HG03565 (cell line): Measurements from ENCODE around the gene CGRRF1.

Experiments used
- ATAC-seq: cut with Tn5 transposase; IDR thresholded peaks from one replicate; pipeline ENCODE4 v1.9.1; 2021; ENCODE audit warnings: mild to moderate bottlenecking, moderate library complexity; ENCODE audit not compliant: unreplicated experiment

Gene CGRRF1

DNA sequence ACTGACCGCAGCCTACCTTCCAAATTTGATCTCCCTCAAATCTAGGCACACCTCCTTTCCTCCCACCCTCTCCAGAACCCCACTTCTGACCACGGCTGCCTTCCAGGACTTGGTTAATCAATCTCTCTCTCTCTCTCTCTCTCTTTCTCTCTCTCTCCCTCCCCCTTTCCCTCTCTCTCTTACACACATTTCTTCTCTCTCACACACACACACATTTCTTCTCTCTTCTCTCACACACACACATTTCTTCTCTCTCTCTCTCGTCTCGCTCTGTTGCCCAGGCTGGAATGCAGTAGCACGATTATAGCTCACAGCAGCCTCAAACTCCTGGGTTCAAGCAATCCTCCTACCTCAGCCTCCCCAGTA, 20.4 kb upstream of the CGRRF1 start:
- no peak for ATAC-seq

DNA sequence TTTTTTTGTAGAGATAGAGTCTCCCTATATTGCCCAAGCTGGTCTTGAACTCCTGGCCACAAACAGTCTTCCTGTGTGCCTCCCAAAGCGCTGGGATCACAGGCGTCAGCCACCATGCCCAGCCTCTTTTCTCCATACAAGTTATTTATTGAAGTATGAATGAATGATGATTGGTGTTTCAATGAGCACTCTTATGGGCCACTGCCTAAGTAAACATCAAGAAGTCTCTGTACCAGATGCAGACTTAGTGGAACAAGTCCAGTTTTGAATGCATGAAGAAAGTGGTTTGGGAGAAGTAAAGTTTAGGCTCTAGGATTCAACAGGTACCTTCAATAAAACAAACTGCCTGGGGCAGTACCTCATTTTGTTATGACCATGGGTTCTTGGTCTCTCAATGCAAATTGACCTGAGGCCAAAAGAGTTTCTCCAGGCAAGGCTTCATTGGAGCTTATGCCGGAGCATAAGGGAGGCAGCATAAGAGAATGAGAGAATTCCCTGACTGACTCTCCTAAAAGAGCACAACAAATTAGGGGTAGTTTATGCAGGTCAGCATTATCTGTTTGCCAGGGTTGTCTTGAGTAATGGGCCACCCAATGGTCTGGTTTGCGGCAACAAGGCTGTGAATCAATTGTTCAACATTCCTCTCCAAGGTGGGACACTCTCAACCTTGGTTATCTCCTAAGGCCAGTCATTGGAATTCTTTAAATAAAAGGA, 19.8 kb upstream of the CGRRF1 start:
- ATAC-seq, result no peak

DNA sequence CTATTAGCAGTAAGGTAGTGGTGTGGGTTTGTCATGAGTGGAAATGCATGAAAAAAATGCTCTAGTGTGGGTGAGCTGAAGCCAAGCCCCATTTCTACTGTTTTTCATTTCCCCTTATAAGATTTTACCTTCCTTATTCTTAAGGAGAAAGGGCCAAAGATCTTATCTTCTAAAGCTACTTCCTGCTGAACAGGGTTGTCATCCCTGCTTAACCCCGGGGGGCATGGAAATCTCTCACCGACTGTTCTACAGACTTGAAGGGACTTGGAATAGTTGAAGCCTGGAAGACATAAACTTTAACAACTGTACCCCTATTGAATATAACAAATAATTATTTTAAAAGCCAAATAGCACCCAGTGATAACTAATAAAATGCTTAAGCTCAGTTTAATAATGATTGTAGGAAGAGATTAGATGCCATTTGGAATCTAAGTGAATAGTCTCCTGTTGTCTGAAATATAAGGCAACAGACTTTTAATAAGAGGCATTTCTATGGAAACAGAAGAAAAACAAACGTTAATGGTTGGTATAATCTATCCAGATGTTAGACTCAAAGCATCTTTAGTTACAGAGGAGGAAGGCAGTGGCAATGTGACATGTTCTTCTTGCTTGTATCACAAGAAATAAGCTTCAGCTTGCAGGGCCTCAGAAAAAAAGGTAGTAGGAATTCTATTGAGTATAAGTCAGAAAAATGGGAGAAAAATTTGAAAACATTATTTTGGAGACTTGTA, 19.1 kb upstream of the CGRRF1 start:
- ATAC-seq, result no peak

DNA sequence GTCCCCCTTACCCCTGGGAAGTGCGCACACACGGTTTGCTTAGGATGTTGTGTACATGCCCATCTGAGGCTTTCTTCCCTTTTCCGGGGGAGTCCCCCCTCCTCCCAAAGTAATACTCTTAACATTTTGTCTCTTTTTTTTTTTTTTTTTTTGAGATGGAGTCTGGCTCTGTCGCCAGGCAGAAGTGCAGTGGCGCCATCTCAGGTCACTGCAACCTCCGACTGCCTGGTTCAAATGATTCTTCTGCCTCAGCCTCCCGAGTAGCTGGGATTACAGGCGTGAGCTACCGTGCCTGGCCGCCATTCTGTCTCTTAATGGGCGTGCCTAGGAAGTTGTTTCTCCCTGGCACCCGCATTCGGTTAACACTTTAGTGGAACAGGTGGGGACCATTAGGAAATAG, 16.4 kb upstream of the CGRRF1 start:
- no peak for ATAC-seq

DNA sequence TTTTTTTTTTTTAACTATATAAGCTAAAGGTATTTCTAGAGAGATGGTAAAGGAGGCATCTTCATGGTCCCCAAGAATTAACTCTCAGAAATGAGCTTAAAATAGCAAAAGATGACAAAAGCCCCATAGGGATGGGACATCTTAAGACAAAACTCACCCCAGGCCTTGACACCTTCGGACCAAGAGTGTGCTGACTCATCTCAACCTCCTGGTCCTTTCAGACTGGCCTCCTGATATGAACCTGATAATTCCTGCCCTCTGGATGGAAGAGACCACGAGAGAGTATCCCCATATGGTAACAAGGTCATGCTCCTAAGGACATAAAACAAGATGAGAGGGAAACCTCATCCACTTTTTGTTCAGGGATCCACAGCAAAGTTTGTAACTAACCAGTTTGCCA, 12.5 kb upstream of the CGRRF1 start:
- no peak for ATAC-seq

DNA sequence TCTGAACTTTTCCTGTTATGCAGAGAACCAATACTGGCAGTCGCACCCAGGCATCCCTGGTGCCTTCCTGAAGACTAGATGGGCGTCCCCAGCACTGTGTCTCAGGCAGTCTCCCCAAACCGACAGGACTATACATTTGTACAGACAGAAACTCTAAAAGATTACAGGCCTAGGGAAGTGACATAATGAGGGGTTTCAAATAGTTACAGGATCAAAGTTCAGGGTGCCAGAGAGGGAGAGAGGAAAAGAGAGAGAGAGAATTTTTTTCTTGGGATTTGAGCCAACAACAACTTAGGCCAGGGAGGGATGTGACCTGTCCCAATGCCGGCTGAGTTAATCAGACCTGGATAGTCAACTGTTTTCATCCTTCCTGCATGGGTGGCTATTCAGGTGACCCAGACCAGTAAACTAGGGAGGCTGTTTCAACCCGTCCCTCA, 11.6 kb upstream of the CGRRF1 start:
- ATAC-seq, result no peak

DNA sequence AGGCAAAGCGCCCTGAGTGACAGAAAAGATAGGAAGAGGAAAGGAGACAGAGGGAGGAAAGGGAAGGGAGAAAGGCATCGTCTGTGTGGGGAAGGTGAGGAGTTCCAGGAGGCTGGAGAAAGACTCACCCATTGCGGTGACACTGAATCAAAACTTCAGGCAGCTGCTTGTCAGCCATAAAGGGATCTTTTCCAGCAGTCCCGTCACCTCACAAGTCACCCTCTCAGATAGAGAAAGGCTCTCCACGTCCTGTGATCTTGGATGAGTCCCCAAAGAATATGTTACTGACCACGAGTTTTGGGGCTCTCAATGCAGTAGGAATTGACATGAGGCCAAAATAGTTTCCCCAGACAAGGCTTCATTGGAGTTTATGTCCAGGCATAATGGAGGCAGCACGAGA, 11.1 kb upstream of the CGRRF1 start:
- no peak for ATAC-seq

DNA sequence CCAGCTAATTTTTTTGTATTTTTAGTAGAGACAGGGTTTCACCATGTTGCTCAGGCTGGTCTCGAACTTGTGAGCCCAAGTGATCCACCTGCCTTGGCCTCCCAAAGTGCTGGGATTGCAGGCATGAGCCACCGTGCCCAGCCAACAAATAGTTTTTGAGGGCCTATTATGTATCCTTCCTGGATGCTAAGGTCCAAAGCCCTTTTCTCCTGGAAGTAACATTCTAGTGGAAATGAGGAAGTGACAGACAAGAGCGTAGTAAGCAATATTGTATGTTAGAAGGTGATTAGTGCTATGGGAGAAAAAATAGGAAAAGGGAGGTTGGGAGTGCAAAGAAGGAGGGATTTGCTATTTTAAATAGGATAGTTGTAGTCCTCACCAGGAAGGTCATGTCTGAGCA, 9.0 kb upstream of the CGRRF1 start:
- no peak for ATAC-seq

DNA sequence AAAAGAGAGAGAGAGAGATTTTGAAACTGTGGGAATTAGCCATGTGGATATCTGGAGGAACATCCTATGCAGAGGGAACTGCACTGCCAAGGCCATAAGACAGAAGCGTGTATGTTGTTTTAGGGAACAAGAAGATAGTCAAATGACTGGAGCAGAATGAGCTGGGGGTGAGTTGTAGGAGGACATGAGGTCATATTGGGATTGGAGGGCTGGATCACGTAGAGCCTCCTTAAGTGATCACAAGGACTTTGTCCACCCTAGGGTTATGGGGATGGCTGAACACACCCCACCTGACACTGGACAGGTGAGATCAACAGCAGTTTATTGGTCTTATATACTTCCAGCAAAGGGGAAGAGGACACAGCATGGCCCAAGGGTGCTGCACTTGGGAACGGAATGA, 8.2 kb upstream of the CGRRF1 start:
- no peak for ATAC-seq

DNA sequence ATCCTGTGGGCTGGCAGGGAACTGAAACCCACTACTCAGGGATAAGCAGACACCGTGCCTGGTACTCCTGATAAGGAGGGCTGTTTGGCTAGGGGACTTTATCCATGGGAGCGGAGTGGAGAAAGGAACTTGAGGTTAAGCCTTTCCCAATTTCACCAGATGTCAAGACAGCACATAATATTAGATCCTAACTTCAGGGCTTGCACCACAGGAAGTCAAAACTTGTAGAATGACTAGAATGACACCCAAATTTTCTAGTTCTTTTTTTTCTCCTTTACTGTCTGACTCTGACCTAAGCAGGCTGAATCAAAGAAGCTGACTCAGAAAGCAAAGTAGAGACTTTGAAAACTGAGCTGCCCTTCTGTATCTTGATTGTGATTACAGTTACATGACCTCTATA, 7.1 kb upstream of the CGRRF1 start:
- ATAC-seq, result no peak

DNA sequence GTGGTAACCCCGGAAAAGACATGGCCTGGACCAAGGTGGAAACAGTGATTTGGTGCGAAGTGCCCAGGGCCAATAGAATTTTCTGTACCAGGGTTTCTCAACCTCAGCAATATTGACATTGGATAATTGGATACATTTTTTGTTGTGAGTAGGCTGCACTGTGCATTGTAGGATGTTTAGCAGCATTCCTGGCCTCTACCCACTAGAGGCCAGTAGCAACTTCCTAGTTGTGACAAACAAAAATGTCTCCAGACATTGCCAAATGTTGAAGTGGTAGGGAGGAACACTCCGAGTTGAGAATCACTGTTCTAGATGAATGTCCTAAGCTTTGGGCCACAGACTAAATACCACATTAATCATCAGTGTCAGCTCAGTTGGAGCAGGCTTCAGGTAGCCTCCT, 6.2 kb upstream of the CGRRF1 start:
- no peak for ATAC-seq

DNA sequence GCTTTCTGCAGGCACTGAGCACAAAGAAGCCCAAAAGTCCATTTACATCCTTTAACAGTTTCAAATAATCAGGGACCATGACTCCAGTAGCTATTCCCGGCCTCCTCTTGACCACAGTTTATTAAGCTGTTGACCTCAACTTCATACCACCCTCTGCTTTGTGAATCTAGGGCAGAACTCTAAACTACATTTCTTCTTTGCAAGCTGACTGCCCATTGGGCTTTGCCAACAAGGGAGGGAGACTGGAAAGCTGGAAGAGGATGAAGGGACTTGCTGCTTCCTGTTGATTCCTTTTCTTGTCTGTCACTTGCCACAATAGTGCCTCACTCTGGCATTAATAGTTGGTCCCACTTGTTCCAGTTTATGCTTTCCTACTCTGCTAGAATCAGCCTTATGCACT, 2.7 kb downstream of the CGRRF1 start:
- no peak for ATAC-seq

DNA sequence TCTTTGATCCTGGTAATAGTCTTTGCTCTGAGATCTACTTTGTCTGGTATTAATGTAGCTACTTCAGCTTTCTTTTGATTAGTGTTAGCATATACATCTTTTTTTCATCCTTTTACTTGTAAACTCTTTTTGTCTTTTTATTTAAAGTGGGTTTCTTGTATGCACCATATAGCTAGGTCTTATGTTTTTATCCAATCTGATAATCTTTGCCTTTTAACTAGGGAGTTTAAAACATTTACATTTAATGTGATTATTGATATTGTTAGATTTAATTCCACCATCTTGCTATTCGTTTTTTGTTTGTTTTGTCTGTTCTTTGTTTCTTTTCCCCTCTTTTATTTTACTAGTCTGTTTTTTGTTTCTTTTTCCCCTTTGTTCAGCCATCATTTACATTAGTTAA, 6.0 kb downstream of the CGRRF1 start:
- ATAC-seq, result no peak

DNA sequence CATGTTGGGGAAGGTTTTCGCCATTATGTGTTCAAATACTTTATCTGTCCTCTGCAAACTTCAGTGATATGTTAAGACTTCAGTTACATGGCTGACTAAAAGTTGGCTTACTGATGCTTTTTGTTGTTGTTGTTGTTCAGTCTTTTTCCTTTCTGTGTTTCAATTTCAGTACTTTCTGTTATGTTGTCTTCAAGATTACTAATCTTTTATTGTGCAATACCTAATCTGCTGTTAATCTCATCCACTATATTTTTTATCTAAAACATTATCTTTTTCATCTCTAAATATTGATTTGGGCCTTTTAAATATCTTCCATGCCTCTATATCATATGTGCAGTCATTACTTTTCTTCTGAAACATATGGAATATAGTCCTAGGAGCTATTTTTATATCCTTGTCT, 7.0 kb downstream of the CGRRF1 start:
- ATAC-seq, result no peak

DNA sequence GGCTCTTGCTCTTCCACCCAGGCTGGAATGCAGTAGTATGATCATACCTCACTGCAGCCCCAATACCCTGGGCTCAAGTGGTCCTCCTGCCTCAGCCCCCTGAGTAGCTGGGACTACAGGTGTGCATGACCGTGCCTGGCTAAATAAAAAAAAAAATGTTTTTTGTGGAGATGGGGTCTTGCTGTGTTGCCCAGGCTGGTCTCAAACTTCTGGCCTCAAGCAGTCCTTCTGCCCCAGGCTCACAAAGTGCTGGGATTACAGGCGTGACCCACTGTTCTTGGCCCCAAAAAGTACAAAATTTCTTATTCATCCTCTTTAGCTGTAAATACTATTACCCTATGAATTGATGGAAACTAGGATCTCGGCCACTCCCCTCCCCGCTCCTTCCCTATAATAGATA, 14.7 kb downstream of the CGRRF1 start:
- no peak for ATAC-seq

DNA sequence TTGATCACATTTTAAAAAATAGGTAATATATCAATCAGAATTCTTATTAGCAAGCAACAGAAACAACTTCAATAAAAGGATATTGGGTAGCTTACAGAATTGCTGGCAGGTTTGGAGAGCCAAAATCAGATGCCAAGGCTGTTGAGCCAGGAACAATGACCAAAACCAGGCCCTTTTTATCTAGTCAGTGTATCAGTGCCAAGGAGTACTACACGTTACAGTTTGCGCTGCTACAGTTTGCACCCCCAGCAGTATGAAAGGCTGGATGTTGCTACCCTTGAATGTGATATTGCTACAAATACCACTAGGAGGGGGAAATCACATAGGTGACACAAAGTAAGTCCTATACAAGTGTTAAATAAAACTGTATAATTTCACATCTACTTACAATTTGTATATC, 19.3 kb downstream of the CGRRF1 start:
- no peak for ATAC-seq

DNA sequence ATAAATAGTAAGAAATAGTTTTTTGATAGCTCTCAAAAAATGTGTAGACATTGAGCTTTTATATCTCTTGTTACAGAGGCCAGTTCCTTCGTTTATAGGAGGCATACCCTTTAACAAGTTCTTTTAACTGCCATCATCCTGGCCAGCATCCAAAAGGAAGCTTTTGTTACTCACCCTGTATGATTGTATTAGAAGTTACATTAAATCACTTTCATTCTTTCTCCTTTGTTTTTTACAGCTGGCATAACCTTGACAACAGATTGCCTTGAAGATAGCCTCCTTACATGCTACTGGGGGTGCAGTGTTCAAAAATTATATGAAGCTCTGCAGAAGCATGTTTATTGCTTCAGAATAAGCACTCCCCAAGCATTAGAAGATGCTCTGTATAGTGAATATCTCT, 20.1 kb downstream of the CGRRF1 start:
- no peak for ATAC-seq

DNA sequence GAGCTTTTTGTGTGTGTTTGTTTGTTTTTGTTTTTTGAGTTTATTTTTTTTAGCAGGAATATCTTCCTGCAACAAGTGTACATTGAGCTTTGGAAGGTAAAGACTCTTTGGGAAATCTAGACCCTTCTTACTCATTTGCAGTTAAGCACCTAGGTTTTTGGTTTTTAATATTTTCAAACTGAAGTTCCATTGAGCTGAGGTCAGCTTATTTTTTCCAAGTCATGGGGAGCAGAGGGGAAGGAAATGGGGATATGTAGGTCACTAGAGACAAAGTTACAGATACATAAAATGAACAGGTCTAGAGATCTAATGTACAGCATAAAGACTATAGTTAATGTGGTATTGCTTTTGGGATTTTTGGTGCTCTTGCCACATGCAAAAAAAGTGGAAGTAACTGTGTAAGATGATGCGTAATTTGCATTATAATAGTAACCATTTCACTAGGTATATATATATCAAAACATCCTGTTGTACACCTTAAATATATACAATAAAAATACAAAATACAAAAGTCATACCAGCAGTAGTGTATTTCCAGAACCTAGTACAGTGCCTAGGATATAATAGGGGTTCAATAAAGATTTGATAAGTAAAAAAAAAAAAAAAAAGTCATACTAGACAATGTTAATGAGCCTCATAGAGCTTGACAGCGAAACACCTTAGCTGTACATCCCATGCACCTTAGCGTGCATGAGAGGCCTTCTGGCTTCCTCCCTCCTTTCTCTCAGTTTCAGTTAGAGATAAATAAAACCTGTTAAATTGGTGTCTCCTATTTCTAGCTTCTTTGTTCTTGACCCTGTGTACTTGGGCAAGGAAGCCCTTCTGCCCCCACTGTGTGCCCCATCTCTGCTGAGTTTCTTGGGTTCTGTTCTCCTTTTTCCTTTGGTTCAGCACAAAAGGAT, 22.7 kb downstream of the CGRRF1 start:
- peak; percentile 94 for ATAC-seq

DNA sequence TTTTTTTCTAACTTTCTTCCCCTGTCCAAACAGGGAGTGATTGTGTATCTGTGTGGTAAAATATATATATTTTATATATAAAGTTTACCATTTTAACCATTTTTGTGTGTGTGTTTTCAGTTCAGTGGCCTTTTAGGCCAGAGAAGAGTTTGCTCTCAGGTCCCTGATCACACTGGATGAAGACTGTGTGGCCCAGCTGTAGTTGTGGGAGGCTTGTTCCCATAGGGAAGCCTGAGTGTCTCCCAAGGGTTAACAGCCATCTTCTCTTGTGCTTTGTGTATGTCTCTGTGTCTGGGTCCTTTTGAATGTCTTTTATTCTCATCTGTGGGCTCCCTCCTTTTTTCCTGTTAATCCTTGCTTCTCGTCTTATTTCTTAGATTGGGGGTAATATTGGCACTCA, 23.4 kb downstream of the CGRRF1 start:
- no peak for ATAC-seq

DNA sequence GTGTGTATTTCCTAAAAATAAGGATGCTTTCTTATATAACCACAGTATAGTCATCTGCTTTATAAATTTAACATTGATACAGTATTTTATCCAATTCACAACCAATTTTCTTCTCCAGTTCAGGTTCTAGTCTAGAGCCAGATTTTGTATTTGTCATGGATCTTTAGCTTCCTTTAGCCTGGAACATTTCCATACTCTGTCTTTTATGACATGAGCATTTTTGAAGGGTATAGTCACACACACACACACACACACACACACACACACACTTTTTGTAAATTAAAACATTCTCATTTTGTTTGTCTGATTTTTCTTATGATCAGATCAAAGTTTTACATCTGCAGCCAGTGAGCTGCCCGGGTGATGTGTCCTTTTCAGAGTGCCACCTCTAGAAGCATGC, 25.4 kb downstream of the CGRRF1 start:
- ATAC-seq, result no peak

DNA sequence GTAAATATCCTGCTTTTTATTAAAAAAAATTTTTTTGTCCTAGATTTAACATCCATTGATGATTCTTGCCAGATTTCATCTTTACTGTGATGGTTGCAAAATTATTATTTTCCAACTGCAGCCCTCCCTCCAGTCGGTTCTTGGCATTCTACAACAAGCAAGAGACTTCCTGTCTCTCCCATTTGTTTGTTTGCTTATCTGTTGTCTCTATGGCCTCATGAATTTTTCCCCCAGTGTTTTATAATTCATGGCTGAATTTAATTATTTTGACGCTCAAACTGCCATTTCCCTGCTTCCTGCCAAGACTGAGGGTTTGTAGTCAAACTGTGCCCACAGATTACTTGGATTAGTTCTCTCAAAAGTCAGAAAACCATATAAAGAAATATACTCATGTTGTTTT, 25.9 kb downstream of the CGRRF1 start:
- no peak for ATAC-seq

DNA sequence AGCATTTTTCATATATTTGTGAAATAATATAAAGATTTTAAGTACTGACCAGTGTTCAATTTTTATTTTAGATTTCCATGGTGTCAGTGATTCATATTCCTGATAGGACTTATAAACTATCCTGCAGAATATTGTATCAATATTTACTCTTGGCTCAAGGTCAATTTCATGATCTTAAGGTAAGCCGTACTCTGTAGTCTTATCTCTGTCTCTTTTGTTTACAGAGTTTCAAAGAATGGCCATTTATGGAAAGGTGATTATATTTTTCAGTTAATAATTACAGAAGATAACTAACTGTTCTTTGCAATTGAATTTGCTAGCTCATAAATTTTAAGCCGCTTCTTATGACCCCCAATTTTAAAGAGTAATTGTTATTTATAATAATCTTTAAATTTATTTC, 27.9 kb downstream of the CGRRF1 start:
- no peak for ATAC-seq
